Neural progenitor cell (in vitro differentiated cells): ENCODE measurements around the gene GLIS1. TPM values are rescaled to one million over a fixed set of nuclear protein-coding genes. Genes with fewer than 3 reads are reported as not detected.

ENCODE experiments used
- DNase-seq: peaks from one replicate; pipeline ENCODE4 v3.0.0-alpha.2; 2016; ENCODE audit warnings: low spot score
- H2AFZ ChIP-seq: fragments of 200-600 bp; sonication (generic); replicated peaks from 2 replicates; pipeline ENCODE4 v1.6.1; 2016; ENCODE audit warnings: antibody characterized with exemption
- H3F3A ChIP-seq: fragments of 200-600 bp; sonication (generic); 2 replicates; pipeline ENCODE4 v1.6.1; 2016; ENCODE audit warnings: antibody characterized with exemption, low read depth
- H3K27ac ChIP-seq: fragments of 200-600 bp; sonication (generic); 2 replicates; pipeline ENCODE4 v1.5.1; 2016; ENCODE audit warnings: mild to moderate bottlenecking
- H3K27me3 ChIP-seq: fragments of 200-600 bp; sonication (generic); 2 replicates; pipeline ENCODE4 v1.6.1; 2016; ENCODE audit warnings: mild to moderate bottlenecking, moderate library complexity
- H3K36me3 ChIP-seq: fragments of 200-600 bp; sonication (generic); 2 replicates; pipeline ENCODE4 v1.5.1; 2016
- H3K4me1 ChIP-seq: fragments of 200-600 bp; sonication (generic); 2 replicates; pipeline ENCODE4 v1.6.1; 2016; ENCODE audit warnings: mixed run types
- H3K4me2 ChIP-seq: fragments of 200-600 bp; sonication (generic); 2 replicates; pipeline ENCODE4 v1.6.1; 2016
- H3K4me3 ChIP-seq: fragments of 200-600 bp; sonication (generic); 2 replicates; pipeline ENCODE4 v1.5.1; 2016
- H3K79me2 ChIP-seq: fragments of 200-600 bp; sonication (generic); 2 replicates; pipeline ENCODE4 v1.6.1; 2016; ENCODE audit warnings: low read depth
- H3K9ac ChIP-seq: fragments of 200-600 bp; sonication (generic); 2 replicates; pipeline ENCODE4 v1.6.1; 2016
- H3K9me3 ChIP-seq: fragments of 200-600 bp; sonication (generic); 2 replicates; pipeline ENCODE4 v1.5.1; 2016; ENCODE audit warnings: low read depth
- H4K20me1 ChIP-seq: fragments of 200-600 bp; sonication (generic); 2 replicates; pipeline ENCODE4 v1.6.1; 2016; ENCODE audit warnings: low read depth
- H3K27ac Mint-ChIP-seq: 3 replicates; pipeline ENCODE4 v1.8.0; 2021; ENCODE audit warnings: mixed read lengths
- H3K27me3 Mint-ChIP-seq: 2 replicates; pipeline ENCODE4 v1.8.0; 2022; ENCODE audit warnings: low read depth, mild to moderate bottlenecking, inconsistent platforms, moderate library complexity, mixed read lengths; ENCODE audit not compliant: insufficient read depth
- H3K36me3 Mint-ChIP-seq: 3 replicates; pipeline ENCODE4 v1.8.0; 2021; ENCODE audit warnings: mixed read lengths
- H3K4me1 Mint-ChIP-seq: 3 replicates; pipeline ENCODE4 v1.8.0; 2021; ENCODE audit warnings: mixed read lengths
- H3K4me3 Mint-ChIP-seq: 3 replicates; pipeline ENCODE4 v1.8.0; 2021; ENCODE audit warnings: mild to moderate bottlenecking, moderate library complexity, mixed read lengths
- H3K9me3 Mint-ChIP-seq: 3 replicates; pipeline ENCODE4 v1.8.0; 2020; ENCODE audit warnings: mixed read lengths
- EZH2 ChIP-seq: fragments of 200-600 bp; sonication (generic); IDR thresholded peaks from 2 replicates; pipeline ENCODE4 v1.6.1; 2017; ENCODE audit warnings: antibody characterized with exemption, mild to moderate bottlenecking, moderate library complexity
- EZH2phosphoT487 ChIP-seq: fragments of 200-600 bp; sonication (generic); IDR thresholded peaks from 2 replicates; pipeline ENCODE4 v1.6.1; 2017; ENCODE audit warnings: antibody characterized with exemption
- total RNA-seq: library from RNA; depleted of rRNA; stranded (reverse); fragments of >200 nt; gene quantifications from 2 replicates; pipeline ENCODE4 v1.2.3, GENCODE V29; 2015; ENCODE audit warnings: low replicate concordance
- TF ChIP-seq, protein P1 (sequence below): fragments of 200-600 bp; sonication (generic); IDR thresholded peaks from 2 replicates; pipeline ENCODE4 v1.5.1; 2017; ENCODE audit warnings: antibody characterized with exemption, mild to moderate bottlenecking

Gene GLIS1
- total RNA-seq, 1 donor from 2014 or later: not detected

DNA sequence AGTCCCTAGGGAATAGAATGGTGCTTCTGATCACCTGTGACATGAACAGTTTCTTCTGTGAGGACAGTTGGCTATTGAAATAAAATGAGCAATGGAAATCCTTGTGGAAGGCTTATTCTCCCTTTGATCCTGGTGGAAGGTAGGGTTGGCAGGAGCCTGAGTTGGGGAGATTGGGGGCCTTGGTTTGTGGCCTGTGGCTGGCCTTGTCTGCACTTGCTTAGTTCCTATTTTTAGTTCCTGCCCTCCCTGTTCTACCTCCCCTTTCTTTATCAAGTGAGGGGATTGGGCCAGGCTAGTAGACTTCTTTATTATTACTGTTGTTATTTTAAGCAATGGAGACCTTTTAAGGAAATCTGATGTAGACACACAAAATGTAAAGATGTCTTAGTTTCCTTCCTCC is 271.6 kb downstream of the GLIS1 start:
- peaks cover 23% of the 10 kb centered on the region for H3K4me1 Mint-ChIP-seq
- Histone ChIP-seq H3K9me3 (no peaks in the 10 kb centered on the region), H3K4me3 (no peak overlapping the region), H3K4me1 (peaks cover 12% of the 10 kb centered on the region), H3K4me2 (no peak overlapping the region), H3K36me3 (no peaks in the 10 kb centered on the region), H4K20me1 (no peaks in the 10 kb centered on the region), H3F3A (peaks cover 9% of the 10 kb centered on the region), H2AFZ (no peak overlapping the region), H3K79me2 (no peaks in the 10 kb centered on the region), H3K27me3 (no peaks in the 10 kb centered on the region), H3K27ac (no peak overlapping the region), H3K9ac (no peak overlapping the region)
- peaks cover 10% of the 10 kb centered on the region for H3K27me3 Mint-ChIP-seq
- no peak overlapping the region for H3K4me3 Mint-ChIP-seq
- TF ChIP-seq, protein P1, sequence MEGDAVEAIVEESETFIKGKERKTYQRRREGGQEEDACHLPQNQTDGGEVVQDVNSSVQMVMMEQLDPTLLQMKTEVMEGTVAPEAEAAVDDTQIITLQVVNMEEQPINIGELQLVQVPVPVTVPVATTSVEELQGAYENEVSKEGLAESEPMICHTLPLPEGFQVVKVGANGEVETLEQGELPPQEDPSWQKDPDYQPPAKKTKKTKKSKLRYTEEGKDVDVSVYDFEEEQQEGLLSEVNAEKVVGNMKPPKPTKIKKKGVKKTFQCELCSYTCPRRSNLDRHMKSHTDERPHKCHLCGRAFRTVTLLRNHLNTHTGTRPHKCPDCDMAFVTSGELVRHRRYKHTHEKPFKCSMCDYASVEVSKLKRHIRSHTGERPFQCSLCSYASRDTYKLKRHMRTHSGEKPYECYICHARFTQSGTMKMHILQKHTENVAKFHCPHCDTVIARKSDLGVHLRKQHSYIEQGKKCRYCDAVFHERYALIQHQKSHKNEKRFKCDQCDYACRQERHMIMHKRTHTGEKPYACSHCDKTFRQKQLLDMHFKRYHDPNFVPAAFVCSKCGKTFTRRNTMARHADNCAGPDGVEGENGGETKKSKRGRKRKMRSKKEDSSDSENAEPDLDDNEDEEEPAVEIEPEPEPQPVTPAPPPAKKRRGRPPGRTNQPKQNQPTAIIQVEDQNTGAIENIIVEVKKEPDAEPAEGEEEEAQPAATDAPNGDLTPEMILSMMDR: no peak
- TF ChIP-seq EZH2phosphoT487 (no peak), EZH2 (no peak)
- H3K27ac Mint-ChIP-seq: no peak overlapping the region
- no peaks in the 10 kb centered on the region for H3K9me3 Mint-ChIP-seq
- DNase-seq: no peak
- H3K36me3 Mint-ChIP-seq: no peaks in the 10 kb centered on the region

DNA sequence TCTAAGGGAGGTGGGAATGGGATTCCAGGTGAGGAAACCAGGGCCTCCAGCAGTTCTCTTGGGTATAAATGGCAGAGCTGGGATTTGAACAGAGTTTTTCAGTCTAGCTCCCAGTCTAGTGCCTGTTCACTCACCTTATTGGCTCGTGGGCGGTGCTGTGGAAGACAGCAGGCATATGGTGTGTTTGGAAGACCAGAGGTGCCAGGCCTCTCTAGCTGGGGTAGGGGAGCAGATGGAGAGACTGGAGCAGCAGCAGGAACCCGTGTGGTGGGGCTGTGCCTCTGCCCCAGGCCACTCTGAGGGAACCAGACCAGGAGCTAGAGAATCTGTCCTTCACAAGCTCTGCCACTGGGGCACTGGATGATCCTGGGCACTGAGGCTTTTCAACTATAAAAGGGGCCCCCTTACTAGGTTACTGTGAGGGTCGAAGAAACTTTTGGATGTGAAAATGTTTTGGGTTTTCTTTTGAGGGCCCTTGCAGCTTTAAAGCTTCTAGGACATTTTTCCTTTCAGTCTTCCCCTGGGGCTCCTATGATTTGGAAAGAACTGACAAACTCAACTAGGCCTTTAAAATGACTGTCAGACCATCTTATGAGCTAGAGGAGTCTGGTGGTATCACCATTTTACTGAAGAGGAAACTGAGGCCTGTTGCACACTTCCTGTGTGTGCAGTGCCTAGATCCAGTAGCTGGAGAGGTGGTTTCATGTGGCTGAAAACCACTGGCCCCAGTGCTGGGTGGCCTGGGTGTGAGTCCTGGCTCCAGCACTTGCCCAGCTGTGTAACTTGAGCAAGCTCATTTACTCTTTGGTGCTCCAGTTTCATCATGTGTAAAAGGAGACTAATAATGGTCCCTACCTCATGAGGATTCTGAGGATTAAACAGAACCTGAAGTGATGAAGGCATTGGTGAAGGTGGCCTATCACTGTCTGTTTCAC is 273.7 kb downstream of the GLIS1 start:
- H4K20me1 ChIP-seq: no peaks in the 10 kb centered on the region
- no peaks in the 10 kb centered on the region for H3K9me3 ChIP-seq
- no peak overlapping the region for H3K9ac ChIP-seq
- peaks cover 10% of the 10 kb centered on the region for H3F3A ChIP-seq
- DNase-seq: no peak
- peaks cover 25% of the 10 kb centered on the region for H3K4me1 Mint-ChIP-seq
- H3K4me1 ChIP-seq: peaks cover 11% of the 10 kb centered on the region
- H3K27ac ChIP-seq: no peak overlapping the region
- H3K27ac Mint-ChIP-seq: no peak overlapping the region
- H3K4me3 ChIP-seq: no peak overlapping the region
- no peak overlapping the region for H3K4me3 Mint-ChIP-seq
- no peaks in the 10 kb centered on the region for H3K36me3 ChIP-seq
- peaks cover 2% of the 10 kb centered on the region for H3K9me3 Mint-ChIP-seq
- H3K36me3 Mint-ChIP-seq: no peaks in the 10 kb centered on the region
- TF ChIP-seq, protein P1: no peak
- TF ChIP-seq EZH2phosphoT487: no peak
- no peak for TF ChIP-seq EZH2
- H2AFZ ChIP-seq: no peak overlapping the region
- H3K4me2 ChIP-seq: no peak overlapping the region
- H3K27me3 ChIP-seq: no peaks in the 10 kb centered on the region
- no peaks in the 10 kb centered on the region for H3K79me2 ChIP-seq
- peaks cover 13% of the 10 kb centered on the region for H3K27me3 Mint-ChIP-seq

DNA sequence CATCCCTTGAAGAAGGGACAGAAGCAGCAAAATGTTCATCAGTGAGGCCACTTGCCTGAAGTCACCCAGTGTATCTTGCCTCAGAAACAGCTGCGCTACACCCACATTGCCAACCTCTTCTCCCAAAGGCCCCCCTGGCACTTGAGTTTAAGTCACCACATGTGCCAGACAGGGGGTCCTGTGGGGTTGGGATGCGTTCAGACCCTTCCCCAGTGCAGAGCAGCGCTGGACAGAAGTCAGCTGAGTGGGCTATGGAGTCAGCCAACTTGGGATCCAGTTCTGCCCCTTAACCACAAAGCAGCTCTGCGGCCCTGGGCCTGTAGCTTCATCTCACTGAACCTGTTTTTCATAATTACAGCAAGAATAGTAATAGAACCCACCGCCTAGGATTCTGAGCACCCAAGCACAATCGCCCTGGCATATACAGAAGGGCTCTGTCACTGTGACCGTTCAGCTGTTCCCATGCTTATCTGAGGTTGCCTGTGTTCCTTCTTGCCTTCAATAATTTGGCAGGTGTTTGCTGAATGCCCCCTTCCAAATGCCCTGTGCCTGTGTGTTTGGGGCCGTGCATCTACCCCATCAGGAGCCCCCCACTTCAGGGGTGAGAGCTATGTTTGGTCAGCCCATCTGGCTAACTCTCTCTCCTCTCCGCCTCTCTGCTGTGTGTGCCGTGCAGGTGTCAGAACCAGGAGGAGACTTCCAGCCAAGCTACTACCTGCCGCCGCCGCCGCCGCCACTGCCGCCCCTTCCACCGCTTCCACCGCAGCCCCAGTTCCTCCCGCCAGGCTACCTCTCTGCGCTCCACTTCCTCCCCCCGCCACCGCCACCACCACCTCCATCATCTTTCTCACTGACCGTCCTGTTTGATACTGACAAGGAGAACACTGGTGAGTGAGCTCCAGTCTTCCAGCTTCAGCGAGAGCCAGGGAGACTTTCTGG is 274.7 kb downstream of the GLIS1 start:
- H3K4me1 ChIP-seq: peaks cover 11% of the 10 kb centered on the region
- H3K27me3 Mint-ChIP-seq: peaks cover 13% of the 10 kb centered on the region
- TF ChIP-seq, protein P1: no peak
- TF ChIP-seq EZH2phosphoT487: no peak
- TF ChIP-seq EZH2: no peak
- H3K36me3 ChIP-seq: no peaks in the 10 kb centered on the region
- H3K4me3 Mint-ChIP-seq: no peak overlapping the region
- H3K79me2 ChIP-seq: no peaks in the 10 kb centered on the region
- no peaks in the 10 kb centered on the region for H3K36me3 Mint-ChIP-seq
- no peak overlapping the region for H3K4me3 ChIP-seq
- H3K27me3 ChIP-seq: no peaks in the 10 kb centered on the region
- H3K9ac ChIP-seq: no peak overlapping the region
- H3K4me2 ChIP-seq: no peak overlapping the region
- H2AFZ ChIP-seq: no peak overlapping the region
- peaks cover 10% of the 10 kb centered on the region for H3F3A ChIP-seq
- H4K20me1 ChIP-seq: no peaks in the 10 kb centered on the region
- H3K9me3 Mint-ChIP-seq: peaks cover 2% of the 10 kb centered on the region
- H3K27ac ChIP-seq: no peak overlapping the region
- DNase-seq: no peak
- no peaks in the 10 kb centered on the region for H3K9me3 ChIP-seq
- peaks cover 24% of the 10 kb centered on the region for H3K4me1 Mint-ChIP-seq
- no peak overlapping the region for H3K27ac Mint-ChIP-seq
